Parathyroid adenoma (tissue), 2 donors: Measurements from ENCODE around the gene CTDP1.

Source experiments
- H2AFZ ChIP-seq: fragments of 300-600 bp; sonication (generic); one replicate; pipeline ENCODE4 v1.7.0; 2017; ENCODE audit warnings: antibody characterized with exemption, mild to moderate bottlenecking
- H3K27ac ChIP-seq: fragments of 300-600 bp; sonication (generic); one replicate; pipeline ENCODE4 v1.7.0; 2017
- H3K27me3 ChIP-seq: fragments of 300-600 bp; sonication (generic); one replicate; pipeline ENCODE4 v1.7.0; 2017; ENCODE audit warnings: low read length; ENCODE audit not compliant: control insufficient read depth, insufficient read depth
- H3K36me3 ChIP-seq: fragments of 300-600 bp; sonication (generic); one replicate; pipeline ENCODE4 v1.7.0; 2017; ENCODE audit warnings: low read length; ENCODE audit not compliant: control insufficient read depth, insufficient read depth
- H3K4me1 ChIP-seq: fragments of 300-600 bp; sonication (generic); one replicate; pipeline ENCODE4 v1.7.0; 2017; ENCODE audit warnings: control low read depth
- H3K4me2 ChIP-seq: fragments of 300-600 bp; sonication (generic); one replicate; pipeline ENCODE4 v1.7.0; 2017; ENCODE audit warnings: low read length
- H3K4me3 ChIP-seq: fragments of 300-600 bp; sonication (generic); one replicate; pipeline ENCODE4 v1.7.0; 2017; ENCODE audit warnings: low read depth, low read length
- H3K79me2 ChIP-seq: fragments of 300-600 bp; sonication (generic); one replicate; pipeline ENCODE4 v1.7.0; 2017; ENCODE audit warnings: control low read depth
- H3K9ac ChIP-seq: fragments of 300-600 bp; sonication (generic); one replicate; pipeline ENCODE4 v1.7.0; 2017; ENCODE audit warnings: mild to moderate bottlenecking
- H3K9me3 ChIP-seq: fragments of 300-600 bp; sonication (generic); one replicate; pipeline ENCODE4 v1.7.0; 2017; ENCODE audit warnings: low read length; ENCODE audit not compliant: control insufficient read depth
- CTCF ChIP-seq: fragments of 300-600 bp; sonication (generic); IDR thresholded peaks from one replicate; pipeline ENCODE4 v1.7.0; 2017; ENCODE audit warnings: antibody characterized with exemption, mild to moderate bottlenecking
- donor health status: primary hyperparathyroidism.

Gene CTDP1

GRCh38 chr18:79769698-79770500, 90.3 kb downstream of the CTDP1 start:
- Histone ChIP-seq H3K9ac (no peak overlapping the region), H3K27ac (no peak overlapping the region), H3K36me3 (no peaks in the 10 kb centered on the region)

GRCh38 chr18:79770501-79770815, 90.9 kb downstream of the CTDP1 start:
- H3K27me3 ChIP-seq: no peaks in the 10 kb centered on the region
- no peaks in the 10 kb centered on the region for H3K36me3 ChIP-seq
- no peak overlapping the region for H3K27ac ChIP-seq
- H3K9me3 ChIP-seq: no peaks in the 10 kb centered on the region
- TF ChIP-seq CTCF: no peak
- H3K9ac ChIP-seq: no peak overlapping the region
- H3K4me3 ChIP-seq: no peak overlapping the region
- H2AFZ ChIP-seq: no peak overlapping the region
- no peak overlapping the region for H3K4me2 ChIP-seq
- no peaks in the 10 kb centered on the region for H3K4me1 ChIP-seq
- no peaks in the 10 kb centered on the region for H3K79me2 ChIP-seq

More at GRCh38 chr18:79769698-79770500, 90.3 kb downstream of the CTDP1 start:
- no peak for TF ChIP-seq CTCF
- no peak overlapping the region for H3K4me3 ChIP-seq
- H3K79me2 ChIP-seq: no peaks in the 10 kb centered on the region
- H3K27me3 ChIP-seq: no peaks in the 10 kb centered on the region
- H2AFZ ChIP-seq: no peak overlapping the region
- H3K4me2 ChIP-seq: no peak overlapping the region
- no peaks in the 10 kb centered on the region for H3K9me3 ChIP-seq
- H3K4me1 ChIP-seq: no peaks in the 10 kb centered on the region

- Histone ChIP-seq H3K27ac (no peak overlapping the region), H3K4me1 (no peaks in the 10 kb centered on the region), H3K79me2 (no peaks in the 10 kb centered on the region), H3K36me3 (no peaks in the 10 kb centered on the region), H3K4me3 (no peak overlapping the region), H3K27me3 (no peaks in the 10 kb centered on the region), H3K4me2 (no peak overlapping the region), H2AFZ (no peak overlapping the region), H3K9me3 (no peaks in the 10 kb centered on the region), H3K9ac (no peak overlapping the region)
- TF ChIP-seq CTCF: no peak
These were observed 91.2 kb downstream of the CTDP1 start for GRCh38 chr18:79770826-79771225.

GRCh38 chr18:79771446-79772107, 92.0 kb downstream of the CTDP1 start:
- TF ChIP-seq CTCF: no peak
- no peaks in the 10 kb centered on the region for H3K4me1 ChIP-seq
- H3K4me2 ChIP-seq: no peak overlapping the region
- H3K9ac ChIP-seq: no peak overlapping the region
- H2AFZ ChIP-seq: no peak overlapping the region
- no peak overlapping the region for H3K4me3 ChIP-seq
- no peaks in the 10 kb centered on the region for H3K9me3 ChIP-seq
- no peaks in the 10 kb centered on the region for H3K36me3 ChIP-seq
- no peaks in the 10 kb centered on the region for H3K27me3 ChIP-seq
- H3K79me2 ChIP-seq: no peaks in the 10 kb centered on the region
- no peak overlapping the region for H3K27ac ChIP-seq
